HepG2 (cell line): ENCODE results near the gene WDR76. TPM values are rescaled to one million over a fixed set of nuclear protein-coding genes. Genes with fewer than 3 reads are reported as not detected.

Experiments
- ADNP ChIP-seq: sonication (generic); formaldehyde crosslinking; IDR thresholded peaks from 2 replicates; pipeline ENCODE4 v1.4.0; 2020; ENCODE audit warnings: missing genetic modification reagents
- ATF7 ChIP-seq, 2 experiments: fragments of 450-650 bp in 1 of 2; sonication (generic) in 1 of 2; formaldehyde crosslinking in 1 of 2; IDR thresholded peaks; 2 replicates each; pipeline versions ENCODE4 v1.4.0 to v1.6.1; 2016 to 2020; ENCODE audit warnings: antibody characterized with exemption in 1 of 2, mild to moderate bottlenecking in 1 of 2, missing genetic modification reagents in 1 of 2
- HNRNPH1 ChIP-seq: fragments of 200-400 bp; formaldehyde crosslinking; optimal IDR thresholded peaks from 2 replicates; pipeline ENCODE3; 2017; ENCODE audit warnings: mild to moderate bottlenecking, low read depth, low read length
- JDP2 ChIP-seq: sonication (generic); formaldehyde crosslinking; IDR thresholded peaks from 2 replicates; pipeline ENCODE4 v1.8.1; 2022; ENCODE audit warnings: missing genetic modification reagents, borderline replicate concordance
- KDM3A ChIP-seq: IDR thresholded peaks from 2 replicates; pipeline ENCODE4 v1.6.1; 2018; ENCODE audit warnings: low read depth, missing compliant biosample characterization
- KIAA2018 ChIP-seq: sonication (generic); formaldehyde crosslinking; IDR thresholded peaks from 2 replicates; pipeline ENCODE4 v1.5.0; 2020; ENCODE audit warnings: mild to moderate bottlenecking, missing genetic modification reagents, borderline replicate concordance
- MAX ChIP-seq: IDR thresholded peaks from 2 replicates; pipeline ENCODE4 v1.6.1; 2012; ENCODE audit warnings: inconsistent platforms
- PHF21A ChIP-seq: sonication (generic); formaldehyde crosslinking; IDR thresholded peaks from 2 replicates; pipeline ENCODE4 v1.5.0; 2020; ENCODE audit warnings: mild to moderate bottlenecking, missing genetic modification reagents
- SIX1 ChIP-seq: sonication (generic); formaldehyde crosslinking; IDR thresholded peaks from 2 replicates; pipeline ENCODE4 v1.4.0; 2020; ENCODE audit warnings: missing genetic modification reagents, borderline replicate concordance
- SMYD3 ChIP-seq: sonication (generic); formaldehyde crosslinking; IDR thresholded peaks from 2 replicates; pipeline ENCODE4 v1.8.1; 2023; ENCODE audit warnings: mild to moderate bottlenecking, missing genetic modification reagents
- TAF1 ChIP-seq: sonication (generic); formaldehyde crosslinking; IDR thresholded peaks from 2 replicates; pipeline ENCODE4 v1.4.0; 2020; ENCODE audit warnings: missing genetic modification reagents
- ZBTB7B ChIP-seq: sonication (generic); formaldehyde crosslinking; IDR thresholded peaks from 2 replicates; pipeline ENCODE4 v1.4.0; 2020; ENCODE audit warnings: missing genetic modification reagents
- ZNF280D ChIP-seq: sonication (generic); formaldehyde crosslinking; IDR thresholded peaks from 2 replicates; pipeline ENCODE4 v1.5.1; 2020; ENCODE audit warnings: mild to moderate bottlenecking, missing genetic modification reagents
- ZNF329 ChIP-seq: sonication (generic); formaldehyde crosslinking; IDR thresholded peaks from 2 replicates; pipeline ENCODE4 v1.9.0; 2021; ENCODE audit warnings: low read depth, mild to moderate bottlenecking, missing genetic modification reagents
- ZNF333 ChIP-seq: sonication (generic); formaldehyde crosslinking; IDR thresholded peaks from 2 replicates; pipeline ENCODE4 v1.4.0; 2020; ENCODE audit warnings: mild to moderate bottlenecking, missing genetic modification reagents, borderline replicate concordance
- ZNF501 ChIP-seq: sonication (generic); formaldehyde crosslinking; IDR thresholded peaks from 2 replicates; pipeline ENCODE4 v1.5.1; 2020; ENCODE audit warnings: mild to moderate bottlenecking, moderate library complexity, missing genetic modification reagents
- ZNF761 ChIP-seq: sonication (generic); formaldehyde crosslinking; conservative IDR thresholded peaks from 2 replicates; pipeline ENCODE4 v1.4.0; 2020; ENCODE audit warnings: mild to moderate bottlenecking, missing genetic modification reagents
- polyA plus RNA-seq, 8 experiments: library from polyadenylated mRNA; depleted of rRNA in 3 of 8; stranded (reverse) in 7 of 8; unstranded in 1 of 8; fragments of >200 nt; fragmentation: Illumina TruSeq in 4 of 8; extraction: Trizol in 4 of 8; gene quantifications; 2 replicates each; pipeline versions ENCODE4 v1.2.1 to v1.2.3, GENCODE V29; 2011 to 2016; ENCODE audit warnings: low read depth in 4 of 8, missing spikeins in 1 of 8, mixed read lengths in 1 of 8; ENCODE audit not compliant: insufficient read depth in 1 of 8
- total RNA-seq, 5 experiments: library from RNA; depleted of rRNA; stranded (reverse); fragments of >200 nt; fragmentation: Illumina TruSeq; extraction: Trizol; gene quantifications; 2 replicates each; pipeline ENCODE4 v1.2.3, GENCODE V29; 2016; ENCODE audit warnings: low read depth in 1 of 5

The WDR76 gene
- total and polyA plus RNA-seq, 2 of the 13 experiments (the other 11 are each of a cell fraction or from before 2014, with no cell fraction given), result 1.1 to 9.7 TPM

- TF ChIP-seq KDM3A (CRISPR knock-in tag) (0 out of 2 replicates have a peak, but pooled peaks have one; percentile 43), SMYD3 (CRISPR knock-in tag) (peak; percentile 87), ZNF333 (no peak), TAF1 (CRISPR knock-in tag) (peak; percentile 84), ZNF501 (CRISPR knock-in tag) (peak; percentile 64), PHF21A (CRISPR knock-in tag) (peak; percentile 64), ADNP (CRISPR knock-in tag) (no peak), JDP2 (no peak), ZBTB7B (CRISPR knock-in tag) (no peak), HNRNPH1 (no peak), ZNF761 (0 out of 2 replicates have a peak, but pooled peaks have one; percentile 70), KIAA2018 (CRISPR knock-in tag) (no peak), ATF7 (IDR thresholded peaks at IDR 0.05) (no peak), ATF7 (CRISPR knock-in tag; IDR thresholded peaks at IDR 0.05) (peak; percentile 55; the same call in 1 of the 2 replicates), MAX (peak; percentile 96), ZNF280D (CRISPR knock-in tag) (no peak), SIX1 (0 out of 2 replicates have a peak, but pooled peaks have one; percentile 9), ZNF329 (CRISPR knock-in tag) (no peak)
These were observed 2.2 kb upstream of the WDR76 start, which contains the start of gene MFAP1 (continued) for GRCh38 chr15:43824302-43825246.
